GM04503 (cell line): ENCODE measurements around the gene TMEM208.

Experiments used
- DNase-seq: peaks from one replicate; pipeline ENCODE4 v3.0.0-alpha.2; 2012; ENCODE audit warnings: low read depth

Gene TMEM208

GRCh38 chr16:67209565-67209964 lies 17.4 kb upstream of the TMEM208 start:
- no peak for DNase-seq

GRCh38 chr16:67210069-67210937 lies 16.6 kb upstream of the TMEM208 start:
- no peak for DNase-seq

DNA sequence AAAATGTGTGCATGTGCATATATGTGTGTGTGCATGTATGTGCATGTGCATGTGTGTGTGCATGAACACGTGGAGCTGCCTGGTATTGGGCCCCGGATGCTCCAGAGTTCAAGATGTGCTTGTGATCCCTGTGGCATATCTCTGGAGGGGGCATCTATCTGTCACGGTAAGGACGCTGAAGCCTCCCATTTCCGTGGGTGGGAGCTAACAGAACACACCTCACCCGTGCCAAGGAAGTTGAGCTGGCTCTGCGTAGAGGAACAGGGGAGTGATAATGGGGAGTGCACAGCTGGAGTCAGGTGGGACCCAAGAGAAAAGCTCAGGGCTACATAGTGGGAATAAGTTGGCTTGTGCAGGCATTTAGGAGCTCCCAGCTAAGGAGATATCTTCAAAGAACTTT lies 15.3 kb upstream of the TMEM208 start:
- DNase-seq = no peak

DNA sequence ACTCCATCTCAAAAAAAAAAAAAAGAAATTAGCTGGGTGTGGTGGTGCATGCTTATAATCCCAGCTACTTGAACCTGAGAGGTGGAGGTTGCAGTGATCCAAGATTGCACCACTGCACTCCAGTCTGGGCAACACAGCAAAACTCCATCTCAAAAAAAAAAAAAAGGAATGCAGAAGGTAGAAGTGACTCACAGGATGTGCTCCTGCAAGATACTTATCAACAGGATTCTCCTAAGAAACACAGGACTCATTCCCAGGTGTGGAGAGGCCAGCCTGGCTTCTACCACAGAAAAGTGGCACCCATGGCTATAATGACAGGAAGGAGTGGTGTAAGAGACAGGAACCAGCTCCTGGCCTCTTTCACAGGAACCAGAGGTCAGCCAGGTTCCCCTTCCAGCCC lies 14.2 kb upstream of the TMEM208 start:
- DNase-seq = no peak

DNA sequence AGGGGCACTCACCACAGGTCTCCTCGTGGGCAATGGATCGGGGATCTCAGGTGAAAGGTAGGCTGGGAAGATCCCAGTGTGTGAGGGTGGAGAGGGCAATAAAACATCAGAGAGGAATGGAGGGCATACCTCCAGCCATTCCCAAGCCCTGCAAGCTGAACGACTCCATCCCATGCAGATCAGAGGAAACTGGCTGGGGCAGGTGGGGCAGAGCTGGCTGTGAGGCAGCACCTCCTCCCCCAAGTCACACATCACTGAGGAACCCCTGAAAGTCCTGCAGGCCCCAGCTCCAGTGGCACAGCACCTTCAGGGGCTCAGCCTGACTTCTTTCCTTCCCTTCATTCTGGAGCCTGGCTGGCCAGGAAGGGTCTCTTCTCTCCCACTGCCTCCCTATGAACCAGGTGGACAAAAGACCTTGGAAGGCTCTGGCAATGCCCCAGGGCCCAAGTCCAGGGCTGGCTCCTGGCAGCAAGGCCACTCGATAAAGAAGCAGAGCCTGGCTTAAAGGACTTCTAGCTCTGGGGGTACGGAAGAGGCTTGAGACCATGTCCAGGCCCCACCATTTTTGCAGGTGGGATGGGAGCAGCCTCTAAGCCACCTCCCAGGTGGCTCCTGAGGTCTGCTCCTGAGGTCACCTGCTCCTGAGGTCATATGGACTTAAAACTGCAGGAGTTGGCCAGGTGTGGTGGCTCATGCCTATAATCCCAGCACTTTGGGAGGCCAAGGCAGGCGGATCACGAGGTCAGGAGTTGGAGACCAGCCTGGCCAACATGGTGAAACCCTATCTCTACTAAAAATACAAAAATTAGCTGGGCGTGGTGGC lies 13.5 kb upstream of the TMEM208 start:
- no peak for DNase-seq

GRCh38 chr16:67215706-67216105 lies 11.2 kb upstream of the TMEM208 start:
- no peak for DNase-seq

DNA sequence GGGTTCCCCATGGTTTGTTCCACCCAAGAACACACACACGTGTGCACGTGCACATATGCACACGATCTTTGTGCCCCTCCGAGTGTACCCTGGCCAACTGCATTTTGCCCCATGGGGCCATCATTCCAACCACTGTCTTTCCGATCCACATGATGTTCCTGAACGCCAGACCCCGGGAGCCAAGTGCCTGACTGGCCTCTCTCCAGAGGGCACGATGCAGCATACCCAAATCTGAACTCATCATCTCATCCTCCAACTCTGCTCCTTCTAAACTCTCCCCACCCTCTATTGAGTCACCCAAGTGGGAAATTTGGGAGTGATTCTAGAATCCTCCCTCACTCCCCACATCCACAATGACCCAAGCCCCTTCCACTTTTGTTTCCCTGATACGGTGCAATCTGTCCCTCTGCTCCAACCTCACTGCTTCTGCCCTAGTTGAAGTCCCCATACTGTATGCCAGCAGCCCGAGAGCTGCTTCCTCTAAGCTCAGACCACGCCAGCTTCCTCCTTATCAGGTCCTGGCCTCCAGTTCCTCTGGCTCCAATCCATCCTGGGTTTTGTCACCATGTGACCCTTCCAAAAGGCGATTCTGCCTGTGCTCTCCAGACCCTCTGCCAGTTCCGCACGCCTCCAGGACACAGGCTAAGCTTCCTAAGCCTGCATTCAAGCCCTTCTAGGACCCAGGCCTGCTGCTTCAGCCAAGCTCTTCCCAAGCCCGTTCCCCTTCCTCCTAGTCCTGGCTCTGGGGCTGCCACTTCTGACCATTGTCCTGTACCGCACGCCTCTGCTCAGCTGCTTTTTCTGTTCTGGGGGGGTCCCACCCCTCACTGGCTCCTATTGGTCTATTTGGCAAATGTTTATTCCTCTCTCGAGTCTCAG lies 10.1 kb upstream of the TMEM208 start:
- DNase-seq = no peak

DNA sequence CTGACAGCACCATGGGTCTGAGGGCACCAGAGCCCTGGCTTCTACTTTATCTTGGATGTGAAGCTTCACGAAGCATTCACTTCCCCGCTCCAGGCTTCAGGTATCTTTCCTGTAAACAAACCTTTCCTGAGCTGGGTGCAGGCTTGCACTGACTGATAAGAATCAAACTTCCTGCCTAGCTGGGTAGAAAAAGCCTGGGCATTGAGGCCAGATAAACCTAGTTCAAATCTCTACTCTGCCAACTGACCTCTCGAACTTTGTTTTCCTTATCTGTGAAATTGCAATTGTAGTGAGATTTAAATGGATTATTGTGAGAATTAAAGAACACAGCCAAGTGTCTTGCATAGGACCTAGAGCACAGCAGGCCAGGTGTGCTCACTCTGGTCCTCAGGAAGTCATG lies 2.9 kb upstream of the TMEM208 start:
- no peak for DNase-seq

GRCh38 chr16:67226295-67226803 lies 581 bp upstream of the TMEM208 start:
- no peak for DNase-seq

- no peak for DNase-seq
These were observed 614 bp downstream of the TMEM208 start for GRCh38 chr16:67227567-67227921.

GRCh38 chr16:67228034-67228785 lies 1.3 kb downstream of the TMEM208 start:
- DNase-seq = no peak

DNA sequence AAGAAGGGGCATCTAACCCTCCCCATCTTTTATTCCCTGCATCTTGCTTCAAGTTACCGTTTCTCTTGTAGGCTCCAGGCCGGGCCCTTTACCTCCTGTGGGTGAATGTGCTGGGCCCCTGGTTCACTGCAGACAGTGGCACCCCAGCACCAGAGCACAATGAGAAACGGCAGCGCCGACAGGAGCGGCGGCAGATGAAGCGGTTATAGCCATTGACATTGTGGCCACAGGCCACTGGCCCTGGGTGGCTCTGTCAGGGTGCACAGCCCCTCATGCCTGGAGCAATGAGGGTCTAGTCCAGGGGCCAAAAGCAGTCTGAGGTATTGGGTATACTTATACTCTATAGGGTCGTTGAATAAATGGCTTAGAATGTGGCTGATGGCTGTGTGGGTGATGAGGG lies 2.0 kb downstream of the TMEM208 start:
- DNase-seq = no peak

DNA sequence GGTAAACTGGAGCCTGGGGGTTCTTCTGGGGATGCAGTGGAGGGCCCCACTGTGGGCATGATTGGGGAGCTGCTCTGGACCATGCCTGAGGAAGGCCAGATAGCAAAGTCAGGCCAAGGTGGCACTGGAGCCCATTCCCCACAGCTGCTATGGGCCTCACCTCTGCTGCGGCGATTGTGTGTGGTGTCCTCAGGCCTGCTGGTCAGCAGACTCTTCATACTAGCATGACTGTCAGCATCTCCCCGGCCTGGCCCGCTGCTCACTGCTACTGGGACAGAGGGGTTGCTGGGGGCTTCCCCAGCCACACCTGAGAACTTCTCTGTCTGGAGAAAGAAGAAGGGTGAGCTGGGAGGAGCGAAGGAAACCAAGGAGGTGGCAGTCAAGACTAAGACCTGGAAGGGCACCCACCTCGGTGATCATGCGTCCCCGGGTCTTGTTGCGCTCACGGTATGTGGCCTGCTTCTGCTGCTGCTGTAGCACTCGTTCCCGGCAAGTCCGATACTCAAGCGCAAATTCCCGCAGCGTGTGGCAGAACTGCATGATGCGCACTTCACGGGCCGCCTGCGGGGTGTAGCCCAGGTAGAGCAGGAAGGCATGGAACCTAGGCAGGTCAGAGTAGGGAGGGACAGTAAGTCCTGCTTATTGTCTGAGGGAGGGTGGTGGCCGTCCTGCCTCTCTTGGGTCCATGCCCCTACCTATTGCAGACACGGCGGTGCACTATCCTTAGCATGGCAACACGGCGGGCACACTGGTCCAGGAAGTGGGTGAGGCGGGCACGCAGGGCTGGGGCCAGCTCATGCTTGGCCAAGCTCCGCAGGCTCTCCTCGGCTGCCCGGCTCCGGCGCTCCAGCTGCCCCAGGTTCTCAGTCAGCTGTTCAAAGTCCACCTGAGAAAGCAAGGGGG lies 3.2 kb downstream of the TMEM208 start:
- no peak for DNase-seq

- no peak for DNase-seq
These were observed 4.1 kb downstream of the TMEM208 start for GRCh38 chr16:67230809-67231660.

DNA sequence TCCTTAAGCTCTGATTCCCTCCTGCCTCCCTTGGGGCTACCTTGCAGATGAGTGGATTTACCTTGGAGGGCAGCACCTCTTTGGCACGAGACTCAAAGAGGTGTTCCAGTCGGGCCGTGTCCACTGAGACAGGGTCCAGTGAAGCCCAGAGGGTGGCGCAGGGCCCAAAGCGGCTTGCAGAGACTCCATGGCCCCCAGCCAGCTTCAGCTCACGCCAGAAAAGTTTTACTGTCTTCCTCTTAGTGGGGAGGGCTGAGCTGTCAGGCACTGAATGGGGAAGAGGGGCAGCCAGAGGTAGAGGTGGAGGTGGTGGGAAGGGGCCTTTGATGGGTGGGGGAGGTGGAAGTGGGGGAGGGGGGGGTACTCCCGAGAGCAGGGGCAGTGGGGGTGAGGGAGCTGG lies 6.7 kb downstream of the TMEM208 start:
- DNase-seq = no peak

- no peak for DNase-seq
These were observed 7.3 kb downstream of the TMEM208 start for GRCh38 chr16:67234180-67234597.

DNA sequence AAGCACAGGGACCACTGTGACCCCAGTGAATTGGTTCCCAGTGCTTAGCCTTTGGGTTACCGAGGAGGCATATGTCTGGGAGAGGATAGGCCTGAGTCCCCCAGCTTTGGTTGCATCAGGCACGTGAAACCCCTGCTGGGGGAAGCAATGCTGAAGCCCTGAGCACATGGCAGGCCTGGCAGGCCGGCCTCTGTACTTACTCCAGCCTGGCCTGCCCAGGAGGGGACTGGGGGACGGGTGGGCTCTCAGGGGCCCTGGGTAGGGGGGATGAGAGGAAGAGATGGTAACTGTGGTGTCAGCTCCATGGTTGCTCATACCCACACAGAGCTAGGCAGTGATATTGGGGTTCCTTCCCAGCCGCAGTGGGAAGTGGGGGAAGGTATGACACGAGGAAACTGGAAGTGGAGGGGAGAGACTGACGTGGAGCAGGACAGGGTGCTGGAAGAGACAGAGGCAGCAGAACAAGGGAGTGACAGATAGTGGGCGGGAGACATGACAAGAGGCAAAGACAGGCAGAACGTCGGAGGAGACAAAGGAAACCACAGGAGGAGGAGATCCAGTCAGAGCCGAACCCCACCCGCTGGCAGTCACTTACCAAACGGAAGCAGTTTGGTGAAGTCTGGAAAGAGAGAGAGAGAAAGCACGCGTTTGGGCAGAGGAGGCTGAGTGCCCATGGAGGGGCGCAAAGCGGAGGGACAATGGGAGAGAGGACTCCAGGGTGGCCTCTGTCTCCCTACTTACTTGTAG lies 9.1 kb downstream of the TMEM208 start:
- DNase-seq = no peak

DNA sequence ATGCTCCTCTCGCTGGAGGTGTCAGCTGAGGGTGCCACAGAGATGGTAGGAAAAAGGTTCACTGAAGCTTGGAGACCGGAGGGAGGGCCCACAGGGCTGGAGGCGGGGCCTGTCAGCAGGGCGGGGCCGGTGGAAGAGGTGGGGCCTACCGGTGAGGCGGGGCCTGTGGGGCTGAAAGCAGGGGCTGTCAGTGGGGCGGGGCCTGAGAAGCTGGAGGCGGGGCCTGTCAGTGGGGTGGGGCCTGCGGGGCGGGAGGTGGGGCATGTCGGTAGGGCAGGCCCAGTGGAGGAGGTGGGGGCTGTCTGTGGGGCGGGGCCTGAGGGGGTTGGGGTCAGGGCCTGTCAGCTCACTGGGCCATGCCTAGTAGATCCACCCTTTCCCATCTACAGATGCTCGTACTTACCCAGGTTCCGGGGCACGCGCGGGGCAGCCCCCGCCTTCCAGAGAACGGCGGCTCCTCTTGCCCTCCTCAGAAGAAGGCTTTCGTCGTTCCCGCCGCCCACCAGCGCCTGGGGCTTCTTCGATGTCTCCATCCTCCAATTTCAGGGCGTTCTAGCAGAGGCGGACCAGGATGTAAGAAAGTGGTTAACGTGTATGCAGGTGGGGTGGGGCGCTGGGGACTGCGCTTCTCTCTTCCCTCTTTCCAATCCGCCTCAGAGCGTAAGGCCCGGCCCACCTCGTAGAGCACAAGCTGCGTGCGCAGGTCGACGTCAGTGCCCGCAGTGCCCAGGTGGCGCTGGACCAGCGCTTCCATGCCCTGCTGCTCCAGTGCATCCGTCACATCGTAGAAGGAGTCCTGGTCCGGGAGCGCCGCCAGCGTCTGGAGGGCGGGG lies 9.8 kb downstream of the TMEM208 start:
- DNase-seq = no peak
